HG03460 (cell line): Measurements from ENCODE around the gene KLHL40.
"Not testable (repeated sequence)": the region's sequence is repeated elsewhere in the genome, so short reads cannot be mapped to it uniquely, and the experiment has no call there.

Experiments used
- ATAC-seq: cut with Tn5 transposase; IDR thresholded peaks from one replicate; pipeline ENCODE4 v1.9.1; 2021; ENCODE audit not compliant: unreplicated experiment

KLHL40 gene

GRCh38 chr3:42714171-42714852, 29.0 kb downstream of the KLHL40 start:
- no peak for ATAC-seq

GRCh38 chr3:42717306-42717705, 32.0 kb downstream of the KLHL40 start:
- ATAC-seq = no peak

- no peak for ATAC-seq
These were observed 33.0 kb downstream of the KLHL40 start for GRCh38 chr3:42718338-42718737.

- ATAC-seq = no peak
These were observed 33.7 kb downstream of the KLHL40 start for GRCh38 chr3:42719002-42719401.

GRCh38 chr3:42720126-42720525, 34.8 kb downstream of the KLHL40 start:
- no peak for ATAC-seq

- ATAC-seq = no peak
These were observed 36.4 kb downstream of the KLHL40 start for GRCh38 chr3:42721690-42722089.

GRCh38 chr3:42722442-42722841, 37.1 kb downstream of the KLHL40 start:
- ATAC-seq = not testable (repeated sequence)

- no peak for ATAC-seq
These were observed 37.9 kb downstream of the KLHL40 start for GRCh38 chr3:42723219-42723618.

- no peak for ATAC-seq
These were observed 40.1 kb downstream of the KLHL40 start for GRCh38 chr3:42725454-42725853.

GRCh38 chr3:42728056-42728455, 42.7 kb downstream of the KLHL40 start:
- ATAC-seq = no peak

- ATAC-seq = no peak
These were observed 43.5 kb downstream of the KLHL40 start for GRCh38 chr3:42728668-42729364.

- ATAC-seq = no peak
These were observed 44.2 kb downstream of the KLHL40 start for GRCh38 chr3:42729404-42730145.

- no peak for ATAC-seq
These were observed 45.0 kb downstream of the KLHL40 start for GRCh38 chr3:42730294-42730693.

- ATAC-seq = no peak
These were observed 45.5 kb downstream of the KLHL40 start for GRCh38 chr3:42730706-42731420.

- ATAC-seq = no peak
These were observed 46.3 kb downstream of the KLHL40 start for GRCh38 chr3:42731476-42732195.

GRCh38 chr3:42732196-42732828, 47.0 kb downstream of the KLHL40 start:
- ATAC-seq = no peak

GRCh38 chr3:42732829-42733459, 47.6 kb downstream of the KLHL40 start:
- no peak for ATAC-seq

- ATAC-seq = no peak
These were observed 48.3 kb downstream of the KLHL40 start for GRCh38 chr3:42733501-42734262.

- no peak for ATAC-seq
These were observed 49.0 kb downstream of the KLHL40 start for GRCh38 chr3:42734263-42734860.
